BLaER1 (cell line): ENCODE measurements around the gene TXNL4B.
A peak's percentile ranks its signal among the peaks of the same experiment; 100 is the strongest.

ENCODE experiments used
- H3K27ac ChIP-seq: shearing (Covaris generic); formaldehyde crosslinking; 2 replicates; pipeline ENCODE4 v1.8.1; 2022
- H3K27me3 ChIP-seq: shearing (Covaris generic); formaldehyde crosslinking; 2 replicates; pipeline ENCODE4 v1.8.1; 2022
- H3K36me3 ChIP-seq: shearing (Covaris generic); formaldehyde crosslinking; 2 replicates; pipeline ENCODE4 v1.8.1; 2022
- H3K4me1 ChIP-seq: shearing (Covaris generic); formaldehyde crosslinking; 2 replicates; pipeline ENCODE4 v1.8.1; 2022
- H3K4me2 ChIP-seq: shearing (Covaris generic); formaldehyde crosslinking; 2 replicates; pipeline ENCODE4 v1.8.1; 2022
- H3K4me3 ChIP-seq: shearing (Covaris generic); formaldehyde crosslinking; 2 replicates; pipeline ENCODE4 v1.8.1; 2022
- H3K9ac ChIP-seq: shearing (Covaris generic); formaldehyde crosslinking; 2 replicates; pipeline ENCODE4 v1.8.1; 2022
- H3K9me3 ChIP-seq: shearing (Covaris generic); formaldehyde crosslinking; 2 replicates; pipeline ENCODE4 v1.8.1; 2022
- H4K20me1 ChIP-seq: shearing (Covaris generic); formaldehyde crosslinking; 2 replicates; pipeline ENCODE4 v1.8.1; 2022
- Cebpa-rat ChIP-seq: shearing (Covaris generic); IDR thresholded peaks from 2 replicates; pipeline ENCODE4 v1.8.1; 2022

Gene TXNL4B

GRCh38 chr16:72128701-72129100 is 35.3 kb upstream of the TXNL4B start:
- Histone ChIP-seq H4K20me1 (no peaks in the 10 kb centered on the region), H3K4me1 (peaks cover 20% of the 10 kb centered on the region), H3K36me3 (no peaks in the 10 kb centered on the region), H3K4me3 (no peak overlapping the region), H3K9ac (no peak overlapping the region), H3K27me3 (no peaks in the 10 kb centered on the region), H3K27ac (no peak overlapping the region), H3K9me3 (no peaks in the 10 kb centered on the region), H3K4me2 (no peak overlapping the region)
- TF ChIP-seq Cebpa-rat: no peak

GRCh38 chr16:72126429-72126765 is 33.0 kb upstream of the TXNL4B start:
- Histone ChIP-seq H3K9me3 (no peaks in the 10 kb centered on the region), H3K36me3 (no peaks in the 10 kb centered on the region), H3K4me2 (no peak overlapping the region), H3K9ac (no peak overlapping the region), H3K4me3 (no peak overlapping the region), H3K4me1 (peaks cover 20% of the 10 kb centered on the region), H4K20me1 (no peaks in the 10 kb centered on the region), H3K27me3 (no peaks in the 10 kb centered on the region), H3K27ac (no peak overlapping the region)
- TF ChIP-seq Cebpa-rat: no peak

- TF ChIP-seq Cebpa-rat: no peak
- H3K36me3 ChIP-seq: no peaks in the 10 kb centered on the region
- no peak overlapping the region for H3K27ac ChIP-seq
- peaks cover 20% of the 10 kb centered on the region for H3K4me1 ChIP-seq
- no peaks in the 10 kb centered on the region for H3K27me3 ChIP-seq
- H3K4me2 ChIP-seq: no peak overlapping the region
- no peak overlapping the region for H3K4me3 ChIP-seq
- no peaks in the 10 kb centered on the region for H3K9me3 ChIP-seq
- H4K20me1 ChIP-seq: no peaks in the 10 kb centered on the region
- no peak overlapping the region for H3K9ac ChIP-seq
Measured at GRCh38 chr16:72125635-72126428, 32.4 kb upstream of the TXNL4B start.

- Histone ChIP-seq H3K4me1 (peaks cover 20% of the 10 kb centered on the region), H3K27me3 (no peaks in the 10 kb centered on the region), H3K9ac (no peak overlapping the region), H3K4me2 (no peak overlapping the region; the same call in 1 of the 2 replicates), H3K27ac (0 out of 2 replicates have a peak overlapping the region, but pooled peaks have one; percentile 1), H3K36me3 (no peaks in the 10 kb centered on the region), H4K20me1 (no peaks in the 10 kb centered on the region), H3K9me3 (no peaks in the 10 kb centered on the region), H3K4me3 (no peak overlapping the region)
- no peak for TF ChIP-seq Cebpa-rat
Measured at GRCh38 chr16:72124761-72125634, 31.6 kb upstream of the TXNL4B start.

GRCh38 chr16:72124148-72124547 is 30.7 kb upstream of the TXNL4B start:
- H3K27me3 ChIP-seq: no peaks in the 10 kb centered on the region
- H3K4me3 ChIP-seq: no peak overlapping the region
- H3K9ac ChIP-seq: no peak overlapping the region
- H3K4me2 ChIP-seq: no peak overlapping the region
- H3K4me1 ChIP-seq: peaks cover 20% of the 10 kb centered on the region
- H3K36me3 ChIP-seq: no peaks in the 10 kb centered on the region
- H3K27ac ChIP-seq: no peak overlapping the region
- H4K20me1 ChIP-seq: no peaks in the 10 kb centered on the region
- H3K9me3 ChIP-seq: no peaks in the 10 kb centered on the region
- TF ChIP-seq Cebpa-rat: no peak

- no peak for TF ChIP-seq Cebpa-rat
Measured at GRCh38 chr16:72123426-72123825, 30.0 kb upstream of the TXNL4B start.

GRCh38 chr16:72122916-72123315 is 29.5 kb upstream of the TXNL4B start:
- peaks cover 20% of the 10 kb centered on the region for H3K4me1 ChIP-seq
- H3K9ac ChIP-seq: no peak overlapping the region
- no peaks in the 10 kb centered on the region for H3K9me3 ChIP-seq
- H3K4me3 ChIP-seq: no peak overlapping the region
- no peak for TF ChIP-seq Cebpa-rat
- no peak overlapping the region for H3K4me2 ChIP-seq
- H3K36me3 ChIP-seq: no peaks in the 10 kb centered on the region
- no peak overlapping the region for H3K27ac ChIP-seq
- no peaks in the 10 kb centered on the region for H4K20me1 ChIP-seq
- no peaks in the 10 kb centered on the region for H3K27me3 ChIP-seq

More at GRCh38 chr16:72123426-72123825, 30.0 kb upstream of the TXNL4B start:
- Histone ChIP-seq H3K9me3 (no peaks in the 10 kb centered on the region), H3K4me2 (no peak overlapping the region), H3K4me3 (no peak overlapping the region), H3K36me3 (no peaks in the 10 kb centered on the region), H4K20me1 (no peaks in the 10 kb centered on the region), H3K27ac (no peak overlapping the region), H3K4me1 (peaks cover 20% of the 10 kb centered on the region), H3K9ac (no peak overlapping the region), H3K27me3 (no peaks in the 10 kb centered on the region)

GRCh38 chr16:72122308-72122707 is 28.9 kb upstream of the TXNL4B start:
- Histone ChIP-seq H3K36me3 (no peaks in the 10 kb centered on the region), H3K4me2 (no peak overlapping the region), H3K4me1 (peaks cover 20% of the 10 kb centered on the region), H3K9ac (no peak overlapping the region), H3K4me3 (no peak overlapping the region), H4K20me1 (no peaks in the 10 kb centered on the region), H3K9me3 (no peaks in the 10 kb centered on the region), H3K27me3 (no peaks in the 10 kb centered on the region), H3K27ac (no peak overlapping the region)
- no peak for TF ChIP-seq Cebpa-rat

- Histone ChIP-seq H3K4me3 (no peak overlapping the region), H3K27ac (no peak overlapping the region), H3K4me1 (peaks cover 7% of the 10 kb centered on the region), H3K9me3 (no peaks in the 10 kb centered on the region; the same call in 1 of the 2 replicates), H3K9ac (no peak overlapping the region), H3K27me3 (no peaks in the 10 kb centered on the region), H4K20me1 (no peaks in the 10 kb centered on the region), H3K36me3 (no peaks in the 10 kb centered on the region), H3K4me2 (no peak overlapping the region)
- TF ChIP-seq Cebpa-rat: no peak
Measured at GRCh38 chr16:72120026-72120425, 26.6 kb upstream of the TXNL4B start.

GRCh38 chr16:72113616-72113945 is 20.2 kb upstream of the TXNL4B start:
- Histone ChIP-seq H3K27ac (no peak overlapping the region), H3K27me3 (no peaks in the 10 kb centered on the region), H3K4me1 (no peaks in the 10 kb centered on the region), H3K4me2 (no peak overlapping the region), H3K36me3 (peaks cover 50% of the 10 kb centered on the region), H4K20me1 (no peaks in the 10 kb centered on the region; the same call in 1 of the 2 replicates), H3K9me3 (peaks cover 5% of the 10 kb centered on the region; the same call in 1 of the 2 replicates), H3K9ac (no peak overlapping the region), H3K4me3 (no peak overlapping the region)
- TF ChIP-seq Cebpa-rat: no peak
